ENCODE measurements around the gene KCTD8.
"Not testable (repeated sequence)": the region's sequence is repeated elsewhere in the genome, so short reads cannot be mapped to it uniquely, and the experiment has no call there.

The KCTD8 gene

GRCh38 chr4:44186850-44187246 is 261.8 kb downstream of the KCTD8 start:
- no peaks in the 10 kb centered on the region for H3K27me3 ChIP-seq (ENCODE audit: control insufficient read depth, insufficient read depth, low read length)
- no peak for TF ChIP-seq CTCF (IDR thresholded peaks at IDR 0.05)
- H3K9me3 ChIP-seq (ENCODE audit: control insufficient read depth, low read length) = no peaks in the 10 kb centered on the region
- no peaks in the 10 kb centered on the region for H3K36me3 ChIP-seq (ENCODE audit: control insufficient read depth, insufficient read depth, low read length)
- no peak overlapping the region for H3K4me3 ChIP-seq (ENCODE audit: low read depth, low read length)
- no peak overlapping the region for H3K4me2 ChIP-seq (ENCODE audit: low read length)
- no peaks in the 10 kb centered on the region for H3K79me2 ChIP-seq
- H3K9ac ChIP-seq = no peak overlapping the region
- H2AFZ ChIP-seq = no peak overlapping the region
- no peak overlapping the region for H3K27ac ChIP-seq
- no peaks in the 10 kb centered on the region for H3K4me1 ChIP-seq

GRCh38 chr4:44186096-44186849 is 262.3 kb downstream of the KCTD8 start:
- Histone ChIP-seq H3K4me1 (no peaks in the 10 kb centered on the region), H3K9ac (no peak overlapping the region), H3K36me3 (ENCODE audit: control insufficient read depth, insufficient read depth, low read length) (no peaks in the 10 kb centered on the region), H3K4me2 (ENCODE audit: low read length) (no peak overlapping the region), H3K27ac (no peak overlapping the region), H3K9me3 (ENCODE audit: control insufficient read depth, low read length) (no peaks in the 10 kb centered on the region), H3K79me2 (no peaks in the 10 kb centered on the region), H2AFZ (no peak overlapping the region), H3K27me3 (ENCODE audit: control insufficient read depth, insufficient read depth, low read length) (no peaks in the 10 kb centered on the region), H3K4me3 (ENCODE audit: low read depth, low read length) (no peak overlapping the region)
- no peak for TF ChIP-seq CTCF (IDR thresholded peaks at IDR 0.05)

GRCh38 chr4:44181491-44182349 is 266.9 kb downstream of the KCTD8 start:
- H3K9me3 ChIP-seq (ENCODE audit: control insufficient read depth, low read length); H3K4me1 ChIP-seq; H3K4me2 ChIP-seq (ENCODE audit: low read length); H3K79me2 ChIP-seq; H3K36me3 ChIP-seq (ENCODE audit: control insufficient read depth, insufficient read depth, low read length); H3K4me3 ChIP-seq (ENCODE audit: low read depth, low read length); H3K27ac ChIP-seq; H3K27me3 ChIP-seq (ENCODE audit: control insufficient read depth, insufficient read depth, low read length); H3K9ac ChIP-seq; H2AFZ ChIP-seq: not testable (repeated sequence)

- H3K4me3 ChIP-seq (ENCODE audit: low read depth, low read length); H3K79me2 ChIP-seq; H3K36me3 ChIP-seq (ENCODE audit: control insufficient read depth, insufficient read depth, low read length); H3K9ac ChIP-seq; H2AFZ ChIP-seq; H3K27me3 ChIP-seq (ENCODE audit: control insufficient read depth, insufficient read depth, low read length); H3K27ac ChIP-seq; H3K9me3 ChIP-seq (ENCODE audit: control insufficient read depth, low read length); H3K4me2 ChIP-seq (ENCODE audit: low read length); H3K4me1 ChIP-seq: not testable (repeated sequence)
These were observed 280.8 kb downstream of the KCTD8 start for GRCh38 chr4:44167766-44168165.

GRCh38 chr4:44165938-44166337 is 282.7 kb downstream of the KCTD8 start:
- Histone ChIP-seq H3K79me2 (no peaks in the 10 kb centered on the region), H2AFZ (no peak overlapping the region), H3K27ac (no peak overlapping the region), H3K9ac (no peak overlapping the region), H3K27me3 (ENCODE audit: control insufficient read depth, insufficient read depth, low read length) (no peaks in the 10 kb centered on the region), H3K4me2 (ENCODE audit: low read length) (no peak overlapping the region), H3K4me3 (ENCODE audit: low read depth, low read length) (no peak overlapping the region), H3K9me3 (ENCODE audit: control insufficient read depth, low read length) (no peaks in the 10 kb centered on the region), H3K36me3 (ENCODE audit: control insufficient read depth, insufficient read depth, low read length) (no peaks in the 10 kb centered on the region), H3K4me1 (no peaks in the 10 kb centered on the region)
- no peak for TF ChIP-seq CTCF (IDR thresholded peaks at IDR 0.05)
